Testis (tissue), 2 donors: ENCODE measurements around the gene SEZ6L2.

ENCODE experiments used
- POLR2A ChIP-seq: fragments of 450-650 bp; IDR thresholded peaks from one replicate; pipeline ENCODE4 v1.6.1; 2017; ENCODE audit warnings: antibody characterized with exemption, mild to moderate bottlenecking, moderate library complexity
- TF ChIP-seq, protein P1 (sequence below), 3 experiments: fragments of 450-650 bp in 2 of 3; fragments of 200-600 bp in 1 of 3; sonication (generic) in 1 of 3; IDR thresholded peaks; one replicate each; pipeline ENCODE4 v1.5.1; 2016 to 2019; ENCODE audit warnings: antibody characterized with exemption in 3 of 3, mild to moderate bottlenecking in 2 of 3, moderate library complexity in 1 of 3

DNA sequence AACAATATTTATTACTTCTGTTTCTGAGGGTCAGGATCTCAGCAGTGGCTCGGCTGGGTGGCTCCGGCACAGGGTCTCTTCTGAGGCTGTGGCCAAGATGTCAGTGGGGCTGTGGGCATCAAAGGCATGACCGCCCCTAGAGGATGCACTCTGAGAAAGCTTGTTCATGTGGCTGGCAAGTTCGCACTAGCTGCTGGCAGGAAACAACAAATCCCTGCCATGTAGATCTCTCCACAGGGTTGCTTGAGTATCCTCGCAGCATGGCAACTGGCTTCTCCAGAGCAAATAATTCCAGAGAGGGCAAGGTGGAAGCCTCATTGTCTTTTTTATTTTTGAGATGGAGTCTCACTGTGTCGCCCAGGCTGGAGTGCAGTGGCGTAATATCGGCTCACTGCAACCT, 14.2 kb upstream of the SEZ6L2 start:
- TF ChIP-seq, protein P1, sequence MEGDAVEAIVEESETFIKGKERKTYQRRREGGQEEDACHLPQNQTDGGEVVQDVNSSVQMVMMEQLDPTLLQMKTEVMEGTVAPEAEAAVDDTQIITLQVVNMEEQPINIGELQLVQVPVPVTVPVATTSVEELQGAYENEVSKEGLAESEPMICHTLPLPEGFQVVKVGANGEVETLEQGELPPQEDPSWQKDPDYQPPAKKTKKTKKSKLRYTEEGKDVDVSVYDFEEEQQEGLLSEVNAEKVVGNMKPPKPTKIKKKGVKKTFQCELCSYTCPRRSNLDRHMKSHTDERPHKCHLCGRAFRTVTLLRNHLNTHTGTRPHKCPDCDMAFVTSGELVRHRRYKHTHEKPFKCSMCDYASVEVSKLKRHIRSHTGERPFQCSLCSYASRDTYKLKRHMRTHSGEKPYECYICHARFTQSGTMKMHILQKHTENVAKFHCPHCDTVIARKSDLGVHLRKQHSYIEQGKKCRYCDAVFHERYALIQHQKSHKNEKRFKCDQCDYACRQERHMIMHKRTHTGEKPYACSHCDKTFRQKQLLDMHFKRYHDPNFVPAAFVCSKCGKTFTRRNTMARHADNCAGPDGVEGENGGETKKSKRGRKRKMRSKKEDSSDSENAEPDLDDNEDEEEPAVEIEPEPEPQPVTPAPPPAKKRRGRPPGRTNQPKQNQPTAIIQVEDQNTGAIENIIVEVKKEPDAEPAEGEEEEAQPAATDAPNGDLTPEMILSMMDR (IDR thresholded peaks at IDR 0.05): no peak
- no peak for TF ChIP-seq POLR2A
